Cardiac fibroblast (primary cell): ENCODE data around the gene FGF14.
A peak's percentile ranks its signal among the peaks of the same experiment; 100 is the strongest.

Experiments
- DNase-seq, 2 donors: peaks; one replicate each; pipeline versions ENCODE4 v3.0.0 to v3.0.0-alpha.2; 2010; ENCODE audit warnings: low read depth in 2 of 2
- H3K4me3 ChIP-seq, 2 donors: replicated peaks in 1 of 2; 1 replicate in 1 of 2; 2 replicates in 1 of 2; pipeline ENCODE4 v1.5.1; 2011; ENCODE audit warnings: low read depth in 2 of 2, low read length in 2 of 2, mild to moderate bottlenecking in 2 of 2, moderate library complexity in 1 of 2
- CTCF ChIP-seq: IDR thresholded peaks from one replicate; pipeline ENCODE4 v1.5.1; 2011; ENCODE audit warnings: low read depth, mild to moderate bottlenecking, low read length, inconsistent platforms

FGF14 gene

GRCh38 chr13:102401265-102401664, 583 bp downstream of the FGF14 start:
- TF ChIP-seq CTCF = no peak
- no peak overlapping the region for H3K4me3 ChIP-seq
- no peak for DNase-seq

GRCh38 chr13:102400675-102401145, 1.1 kb downstream of the FGF14 start:
- H3K4me3 ChIP-seq = peak overlapping the region; percentile 35 to 44
- DNase-seq = no peak
- no peak for TF ChIP-seq CTCF

- TF ChIP-seq CTCF = no peak
- peak overlapping the region; percentile 35 to 44 for H3K4me3 ChIP-seq
- no peak for DNase-seq
Measured at GRCh38 chr13:102399791-102400674, 1.8 kb downstream of the FGF14 start.

GRCh38 chr13:102395939-102396338, 5.9 kb downstream of the FGF14 start:
- TF ChIP-seq CTCF = no peak
- no peak for DNase-seq
- no peak overlapping the region for H3K4me3 ChIP-seq

- TF ChIP-seq CTCF = no peak
- peak overlapping the region in 1 of 2 donors; percentile 63 for H3K4me3 ChIP-seq
- DNase-seq = no peak
Measured at GRCh38 chr13:102395174-102395573, 6.7 kb downstream of the FGF14 start.

GRCh38 chr13:102394158-102395053, 7.4 kb downstream of the FGF14 start:
- no peak for TF ChIP-seq CTCF
- peak overlapping the region; percentile 63 to 68 for H3K4me3 ChIP-seq
- DNase-seq = peak; percentile 83 to 90
